WTC11 (cell line): ENCODE results near the gene B4GAT1. TPM values are rescaled to one million over a fixed set of nuclear protein-coding genes. Genes with fewer than 3 reads are reported as not detected.

Experiments
- ATAC-seq: fragments of 200-7000 bp; cut with Tn5 transposase; 2 replicates; pipeline ENCODE4 v1.10.0; 2021; ENCODE audit warnings: mild to moderate bottlenecking, moderate library complexity
- Bru-seq: library from RNA; stranded (reverse); fragments of 400-500 nt; gene quantifications from one replicate; lab custom pipeline; 2021; lab: Mats Ljungman, UMichigan
- CTCF ChIA-PET: fragments of 300-600 bp; sonication (Branson Sonifier 250); formaldehyde crosslinking; loops from one replicate; lab custom pipeline; 2021; ENCODE audit warnings: antibody characterized with exemption; lab: Charles Lee
- POLR2A ChIA-PET: fragments of 350-600 bp; sonication (Branson Sonifier 250); formaldehyde crosslinking; loops from one replicate; lab custom pipeline; 2021; ENCODE audit warnings: antibody characterized with exemption; lab: Charles Lee
- DNase-seq: peaks from one replicate; pipeline ENCODE4 v3.0.0; 2021; ENCODE audit warnings: low spot score
- H3K27ac Mint-ChIP-seq: 2 replicates; pipeline ENCODE4 v1.8.0; 2021; ENCODE audit warnings: mixed read lengths
- H3K27me3 Mint-ChIP-seq: 2 replicates; pipeline ENCODE4 v1.8.0; 2021; ENCODE audit warnings: low read depth, mild to moderate bottlenecking, moderate library complexity, mixed read lengths
- H3K36me3 Mint-ChIP-seq: 2 replicates; pipeline ENCODE4 v1.8.0; 2021; ENCODE audit warnings: mixed read lengths
- H3K4me1 Mint-ChIP-seq: 2 replicates; pipeline ENCODE4 v1.8.0; 2022; ENCODE audit warnings: mixed read lengths
- H3K4me3 Mint-ChIP-seq: 2 replicates; pipeline ENCODE4 v1.8.0; 2021; ENCODE audit warnings: mild to moderate bottlenecking, moderate library complexity, mixed read lengths
- H3K9me3 Mint-ChIP-seq: 2 replicates; pipeline ENCODE4 v1.8.0; 2021; ENCODE audit warnings: mixed read lengths
- ATF1 ChIP-seq: sonication (generic); formaldehyde crosslinking; IDR thresholded peaks from 2 replicates; pipeline ENCODE4 v1.8.1; 2023; ENCODE audit warnings: mild to moderate bottlenecking, moderate library complexity, missing genetic modification reagents
- CREB1 ChIP-seq: sonication (generic); formaldehyde crosslinking; IDR thresholded peaks from 2 replicates; pipeline ENCODE4 v1.8.0; 2023; ENCODE audit warnings: mild to moderate bottlenecking, missing genetic modification reagents
- FOXK1 ChIP-seq: sonication (generic); formaldehyde crosslinking; IDR thresholded peaks from 2 replicates; pipeline ENCODE4 v1.8.0; 2022; ENCODE audit warnings: mild to moderate bottlenecking, moderate library complexity, missing genetic modification reagents
- GABPB1 ChIP-seq: sonication (generic); formaldehyde crosslinking; IDR thresholded peaks from 2 replicates; pipeline ENCODE4 v1.8.1; 2023; ENCODE audit warnings: mild to moderate bottlenecking, missing genetic modification reagents
- IRF1 ChIP-seq: sonication (generic); formaldehyde crosslinking; IDR thresholded peaks from 2 replicates; pipeline ENCODE4 v1.8.0; 2023; ENCODE audit warnings: missing genetic modification reagents
- JUN ChIP-seq: sonication (generic); formaldehyde crosslinking; IDR thresholded peaks from 2 replicates; pipeline ENCODE4 v1.8.0; 2023; ENCODE audit warnings: mild to moderate bottlenecking, missing genetic modification reagents
- KAT7 ChIP-seq: sonication (generic); formaldehyde crosslinking; IDR thresholded peaks from 2 replicates; pipeline ENCODE4 v1.8.1; 2023; ENCODE audit warnings: missing genetic modification reagents, mild to moderate bottlenecking, borderline replicate concordance
- MAX ChIP-seq: sonication (generic); formaldehyde crosslinking; IDR thresholded peaks from 2 replicates; pipeline ENCODE4 v1.8.0; 2022; ENCODE audit warnings: mild to moderate bottlenecking, missing genetic modification reagents
- MXD4 ChIP-seq: fragments of 250-450 bp; sonication (Bioruptor Pico); IDR thresholded peaks from 2 replicates; pipeline ENCODE4 v1.8.0; 2021; ENCODE audit warnings: mild to moderate bottlenecking, moderate library complexity, borderline replicate concordance
- NFATC4 ChIP-seq: fragments of 250-450 bp; sonication (Bioruptor Pico); IDR thresholded peaks from 2 replicates; pipeline ENCODE4 v1.9.0; 2021; ENCODE audit warnings: mild to moderate bottlenecking
- NR2C2 ChIP-seq: sonication (generic); formaldehyde crosslinking; IDR thresholded peaks from 2 replicates; pipeline ENCODE4 v1.8.0; 2022; ENCODE audit warnings: mild to moderate bottlenecking, missing genetic modification reagents
- RORB ChIP-seq: fragments of 250-450 bp; sonication (Bioruptor Pico); IDR thresholded peaks from 2 replicates; pipeline ENCODE4 v1.9.0; 2021; ENCODE audit warnings: mild to moderate bottlenecking
- SMAD3 ChIP-seq: sonication (generic); formaldehyde crosslinking; IDR thresholded peaks from 2 replicates; pipeline ENCODE4 v1.8.0; 2022; ENCODE audit warnings: missing genetic modification reagents, mild to moderate bottlenecking, borderline replicate concordance
- SMAD4 ChIP-seq: sonication (generic); formaldehyde crosslinking; IDR thresholded peaks from 2 replicates; pipeline ENCODE4 v1.8.0; 2022; ENCODE audit warnings: mild to moderate bottlenecking, missing genetic modification reagents
- SOX15 ChIP-seq: fragments of 250-450 bp; sonication (Bioruptor Pico); IDR thresholded peaks from 2 replicates; pipeline ENCODE4 v1.9.0; 2021; ENCODE audit warnings: mild to moderate bottlenecking
- STAT6 ChIP-seq: sonication (generic); formaldehyde crosslinking; conservative IDR thresholded peaks from 2 replicates; pipeline ENCODE4 v1.8.1; 2023; ENCODE audit warnings: mild to moderate bottlenecking, low read depth, missing genetic modification reagents, moderate library complexity
- TP53 ChIP-seq: sonication (generic); formaldehyde crosslinking; IDR thresholded peaks from 2 replicates; pipeline ENCODE4 v1.8.1; 2023; ENCODE audit warnings: mild to moderate bottlenecking, missing genetic modification reagents
- ZMAT4 ChIP-seq: fragments of 250-450 bp; sonication (Bioruptor Pico); IDR thresholded peaks from 2 replicates; pipeline ENCODE4 v1.9.0; 2021; ENCODE audit warnings: mild to moderate bottlenecking
- ZNF121 ChIP-seq: sonication (generic); formaldehyde crosslinking; IDR thresholded peaks from 2 replicates; pipeline ENCODE4 v1.8.0; 2023; ENCODE audit warnings: missing genetic modification reagents
- ZNF416 ChIP-seq: fragments of 250-450 bp; sonication (Bioruptor Pico); IDR thresholded peaks from 2 replicates; pipeline ENCODE4 v1.9.0; 2021; ENCODE audit warnings: mild to moderate bottlenecking, inconsistent platforms
- ZNF425 ChIP-seq: fragments of 250-450 bp; sonication (Bioruptor Pico); conservative IDR thresholded peaks from 2 replicates; pipeline ENCODE4 v1.9.0; 2021; ENCODE audit warnings: mild to moderate bottlenecking
- long read RNA-seq, 3 experiments: library from RNA in 1 of 3; library from capped mRNA in 1 of 3; library from polyadenylated mRNA in 1 of 3; unstranded in 2 of 3; stranded (forward) in 1 of 3; transcript quantifications; one replicate each; pipeline ENCODE4 v2.0.0, GENCODE V29; 2021
- total RNA-seq: library from RNA; stranded (reverse); gene quantifications from 3 replicates; pipeline ENCODE4 v1.2.3, GENCODE V29; 2021
- TF ChIP-seq, protein P1 (sequence below): sonication (generic); formaldehyde crosslinking; IDR thresholded peaks from 2 replicates; pipeline ENCODE4 v1.8.1; 2023; ENCODE audit warnings: mild to moderate bottlenecking, moderate library complexity, missing genetic modification reagents
- TF ChIP-seq, protein P2 (sequence below): sonication (generic); formaldehyde crosslinking; IDR thresholded peaks from 2 replicates; pipeline ENCODE4 v1.8.0; 2023; ENCODE audit warnings: missing genetic modification reagents, mild to moderate bottlenecking, borderline replicate concordance

The B4GAT1 gene
- total RNA-seq, result 34.1 to 37.0 TPM (median 36.3 TPM) in 3 replicates
- percentile 77 among the genes with signal in this experiment for Bru-seq, nascent RNA
- long read RNA-seq, experiment 1, transcript B4GAT1-201 (2 exons, 2,072 nt), result major isoform, 159 of 163 reads
- long read RNA-seq, experiment 1, partial matches to known transcripts, result 3 of 163 reads
- long read RNA-seq, experiment 1, other reads (novel, unspliced or antisense), result 1 of 163 reads
- long read RNA-seq, experiment 2, transcript B4GAT1-201 (2 exons, 2,072 nt), result major isoform, 63 of 72 reads
- long read RNA-seq, experiment 2, partial matches to known transcripts, result 0 of 72 reads
- long read RNA-seq, experiment 2, other reads (novel, unspliced or antisense), result 9 of 72 reads
- long read RNA-seq, experiment 3, transcript B4GAT1-201 (2 exons, 2,072 nt), result major isoform, 14 of 15 reads
- long read RNA-seq, experiment 3, partial matches to known transcripts, result 1 of 15 reads
- long read RNA-seq, experiment 3, other reads (novel, unspliced or antisense), result 0 of 15 reads

GRCh38 chr11:66347425-66348276 lies at the start of gene B4GAT1:
TSS of gene B4GAT1 (minus strand) at chr11:66347629. CDS start at chr11:66347545, 84 bp downstream.
- ChIA-PET CTCF (interaction anchor here (0.6 to 3.2 kb wide), 10 partner anchors 11 to 459 kb away, joined by 3 to 35 read pairs (median 4); partner anchors contain the start of genes CD248, FIBP, MRPL11 and RIN1), POLR2A (interaction anchor here (0.6 to 1.3 kb wide), 6 partner anchors 13 to 499 kb away, joined by 3 to 6 read pairs (median 3); partner anchors contain the start of gene YIF1A)
- Mint-ChIP-seq H3K9me3 (no peaks in the 10 kb centered on the region), H3K4me3 (peak within 1 kb of the TSS; percentile 96), H3K36me3 (peaks cover 6% of the 10 kb centered on the region; the same call in 1 of the 2 replicates), H3K27ac (peak within 1 kb of the TSS; percentile 93), H3K27me3 (peaks cover 6% of the 10 kb centered on the region; the same call in 1 of the 2 replicates), H3K4me1 (peaks cover 26% of the 10 kb centered on the region)
- DNase-seq, result peak; percentile 81
- peak; percentile 71 for ATAC-seq
- no peak for TF ChIP-seq CREB1 (CRISPR knock-in tag)
- no peak for TF ChIP-seq NR2C2 (CRISPR knock-in tag)
- TF ChIP-seq KAT7, result no peak; the same call in 1 of the 2 replicates
- TF ChIP-seq STAT6 (CRISPR knock-in tag), result no peak
- TF ChIP-seq MAX (CRISPR knock-in tag), result no peak
- no peak for TF ChIP-seq ZMAT4
- 0 out of 2 replicates have a peak, but pooled peaks have one; percentile 16 for TF ChIP-seq TP53 (CRISPR knock-in tag)
- no peak for TF ChIP-seq ATF1 (CRISPR knock-in tag)
- no peak for TF ChIP-seq ZNF121 (CRISPR knock-in tag)
- TF ChIP-seq IRF1 (CRISPR knock-in tag), result peak; percentile 72; the same call in 1 of the 2 replicates
- TF ChIP-seq JUN, result no peak
- no peak for TF ChIP-seq SMAD3 (CRISPR knock-in tag)
- no peak for TF ChIP-seq SMAD4 (CRISPR knock-in tag)
- no peak for TF ChIP-seq ZNF416 (CRISPR knock-in tag)
- no peak for TF ChIP-seq SOX15 (CRISPR knock-in tag)
- no peak for TF ChIP-seq RORB (CRISPR knock-in tag)
- TF ChIP-seq, protein P1, sequence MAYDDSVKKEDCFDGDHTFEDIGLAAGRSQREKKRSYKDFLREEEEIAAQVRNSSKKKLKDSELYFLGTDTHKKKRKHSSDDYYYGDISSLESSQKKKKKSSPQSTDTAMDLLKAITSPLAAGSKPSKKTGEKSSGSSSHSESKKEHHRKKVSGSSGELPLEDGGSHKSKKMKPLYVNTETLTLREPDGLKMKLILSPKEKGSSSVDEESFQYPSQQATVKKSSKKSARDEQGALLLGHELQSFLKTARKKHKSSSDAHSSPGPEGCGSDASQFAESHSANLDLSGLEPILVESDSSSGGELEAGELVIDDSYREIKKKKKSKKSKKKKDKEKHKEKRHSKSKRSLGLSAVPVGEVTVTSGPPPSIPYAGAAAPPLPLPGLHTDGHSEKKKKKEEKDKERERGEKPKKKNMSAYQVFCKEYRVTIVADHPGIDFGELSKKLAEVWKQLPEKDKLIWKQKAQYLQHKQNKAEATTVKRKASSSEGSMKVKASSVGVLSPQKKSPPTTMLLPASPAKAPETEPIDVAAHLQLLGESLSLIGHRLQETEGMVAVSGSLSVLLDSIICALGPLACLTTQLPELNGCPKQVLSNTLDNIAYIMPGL (CRISPR knock-in tag), result peak; percentile 96
- TF ChIP-seq MXD4 (CRISPR knock-in tag), result no peak
- peak; percentile 44; the same call in 1 of the 2 replicates for TF ChIP-seq GABPB1
- TF ChIP-seq FOXK1 (CRISPR knock-in tag), result peak; percentile 55; the same call in 1 of the 2 replicates
- TF ChIP-seq NFATC4 (CRISPR knock-in tag), result no peak
- TF ChIP-seq ZNF425 (CRISPR knock-in tag), result no peak
- TF ChIP-seq, protein P2, sequence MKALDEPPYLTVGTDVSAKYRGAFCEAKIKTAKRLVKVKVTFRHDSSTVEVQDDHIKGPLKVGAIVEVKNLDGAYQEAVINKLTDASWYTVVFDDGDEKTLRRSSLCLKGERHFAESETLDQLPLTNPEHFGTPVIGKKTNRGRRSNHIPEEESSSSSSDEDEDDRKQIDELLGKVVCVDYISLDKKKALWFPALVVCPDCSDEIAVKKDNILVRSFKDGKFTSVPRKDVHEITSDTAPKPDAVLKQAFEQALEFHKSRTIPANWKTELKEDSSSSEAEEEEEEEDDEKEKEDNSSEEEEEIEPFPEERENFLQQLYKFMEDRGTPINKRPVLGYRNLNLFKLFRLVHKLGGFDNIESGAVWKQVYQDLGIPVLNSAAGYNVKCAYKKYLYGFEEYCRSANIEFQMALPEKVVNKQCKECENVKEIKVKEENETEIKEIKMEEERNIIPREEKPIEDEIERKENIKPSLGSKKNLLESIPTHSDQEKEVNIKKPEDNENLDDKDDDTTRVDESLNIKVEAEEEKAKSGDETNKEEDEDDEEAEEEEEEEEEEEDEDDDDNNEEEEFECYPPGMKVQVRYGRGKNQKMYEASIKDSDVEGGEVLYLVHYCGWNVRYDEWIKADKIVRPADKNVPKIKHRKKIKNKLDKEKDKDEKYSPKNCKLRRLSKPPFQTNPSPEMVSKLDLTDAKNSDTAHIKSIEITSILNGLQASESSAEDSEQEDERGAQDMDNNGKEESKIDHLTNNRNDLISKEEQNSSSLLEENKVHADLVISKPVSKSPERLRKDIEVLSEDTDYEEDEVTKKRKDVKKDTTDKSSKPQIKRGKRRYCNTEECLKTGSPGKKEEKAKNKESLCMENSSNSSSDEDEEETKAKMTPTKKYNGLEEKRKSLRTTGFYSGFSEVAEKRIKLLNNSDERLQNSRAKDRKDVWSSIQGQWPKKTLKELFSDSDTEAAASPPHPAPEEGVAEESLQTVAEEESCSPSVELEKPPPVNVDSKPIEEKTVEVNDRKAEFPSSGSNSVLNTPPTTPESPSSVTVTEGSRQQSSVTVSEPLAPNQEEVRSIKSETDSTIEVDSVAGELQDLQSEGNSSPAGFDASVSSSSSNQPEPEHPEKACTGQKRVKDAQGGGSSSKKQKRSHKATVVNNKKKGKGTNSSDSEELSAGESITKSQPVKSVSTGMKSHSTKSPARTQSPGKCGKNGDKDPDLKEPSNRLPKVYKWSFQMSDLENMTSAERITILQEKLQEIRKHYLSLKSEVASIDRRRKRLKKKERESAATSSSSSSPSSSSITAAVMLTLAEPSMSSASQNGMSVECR (CRISPR knock-in tag), result no peak
